Sigmoid colon (tissue), 7 donors: ENCODE measurements around the gene GPNMB. TPM values are rescaled to one million over a fixed set of nuclear protein-coding genes. Genes with fewer than 3 reads are reported as not detected.
A peak's percentile ranks its signal among the peaks of the same experiment; 100 is the strongest.
"Not testable (repeated sequence)": the region's sequence is repeated elsewhere in the genome, so short reads cannot be mapped to it uniquely, and the experiment has no call there.

ENCODE experiments used
- DNase-seq: peaks from one replicate; pipeline ENCODE4 v3.0.0-alpha.2; 2019
- H3K27ac ChIP-seq, 4 donors: fragments of 200-600 bp; sonication (generic); one replicate each; pipeline ENCODE4 v1.5.1; 2016 to 2019; ENCODE audit warnings: mild to moderate bottlenecking in 1 of 4
- H3K27me3 ChIP-seq, 3 donors: fragments of 200-600 bp; sonication (generic); one replicate each; pipeline ENCODE4 v1.5.1; 2019; ENCODE audit warnings: mild to moderate bottlenecking in 1 of 3
- H3K36me3 ChIP-seq, 4 donors: fragments of 200-600 bp; sonication (generic); one replicate each; pipeline ENCODE4 v1.5.1; 2016 to 2019
- H3K4me1 ChIP-seq, 4 donors: fragments of 200-600 bp; sonication (generic); one replicate each; pipeline ENCODE4 v1.5.1; 2017 to 2019
- H3K4me3 ChIP-seq, 4 donors: fragments of 200-600 bp; sonication (generic); one replicate each; pipeline ENCODE4 v1.5.1; 2017 to 2019; ENCODE audit warnings: mild to moderate bottlenecking in 2 of 4, moderate library complexity in 1 of 4
- H3K9me3 ChIP-seq, 4 donors: fragments of 200-600 bp in 3 of 4; sonication (generic) in 3 of 4; one replicate each; pipeline versions ENCODE4 v1.5.1 to v1.6.1; 2013 to 2019
- EP300 ChIP-seq, 4 donors: sonication (generic); formaldehyde crosslinking; IDR thresholded peaks; one replicate each; pipeline ENCODE4 v1.6.1; 2017; ENCODE audit warnings: antibody characterized with exemption in 4 of 4
- POLR2A ChIP-seq, 2 donors: fragments of 450-650 bp; IDR thresholded peaks; one replicate each; pipeline ENCODE4 v1.6.1; 2016; ENCODE audit warnings: antibody characterized with exemption in 2 of 2, mild to moderate bottlenecking in 2 of 2, moderate library complexity in 2 of 2
- POLR2AphosphoS5 ChIP-seq, 4 donors: sonication (generic); formaldehyde crosslinking; IDR thresholded peaks; one replicate each; pipeline ENCODE4 v1.6.1; 2017; ENCODE audit warnings: antibody characterized with exemption in 4 of 4
- WGBS, 2 donors: extraction: QIAGEN DNeasy Blood & Tissue Kit; methylation state at CpG; one replicate each; pipeline ENCODE4 v1.1.7; 2013; 5-methylcytosine and 5-hydroxymethylcytosine counted together
- intact Hi-C: fragments of 100-400 bp; cut with DNase I; formaldehyde crosslinking; loops from one replicate; pipeline ENCODE4 v1.15.1; 2023
- polyA plus RNA-seq, 3 donors: library from polyadenylated mRNA; stranded (reverse); fragments of 200-250 nt; gene quantifications; one replicate each; pipeline ENCODE4 v1.2.3, GENCODE V29; 2013
- total RNA-seq, 4 donors: library from RNA; depleted of rRNA; stranded (reverse); fragments of >200 nt; gene quantifications; one replicate each; pipeline ENCODE4 v1.1.0, GENCODE V29; 2016
- TF ChIP-seq, protein P1 (sequence below), 4 experiments: fragments of 450-650 bp in 3 of 4; fragments of 200-600 bp in 1 of 4; IDR thresholded peaks; one replicate each; pipeline ENCODE4 v1.5.1; 2016 to 2019; ENCODE audit warnings: antibody characterized with exemption in 4 of 4, mild to moderate bottlenecking in 3 of 4, moderate library complexity in 2 of 4
- donor health status: healthy with polysubstance abuse.
- donor health status: Bipolar disorder and iron deficiency.
- donor health status: healthy.

The GPNMB gene
- 100 to 1,000 TPM in 2 of 4 donors, 10 to 100 TPM in 2; 68.8 to 105 (median 94.5) TPM for total RNA-seq
- 100 to 1,000 TPM in 1 of 3 donors, 10 to 100 TPM in 2; 23.4 to 224 (median 32.4) TPM for polyA plus RNA-seq

GRCh38 chr7:23246555-23246954 is at the start of gene GPNMB:
Gene GPNMB, plus strand, starts transcription at chr7:23246775. Its CDS starts 83 bp downstream, at chr7:23246858.
- TF ChIP-seq, protein P1, sequence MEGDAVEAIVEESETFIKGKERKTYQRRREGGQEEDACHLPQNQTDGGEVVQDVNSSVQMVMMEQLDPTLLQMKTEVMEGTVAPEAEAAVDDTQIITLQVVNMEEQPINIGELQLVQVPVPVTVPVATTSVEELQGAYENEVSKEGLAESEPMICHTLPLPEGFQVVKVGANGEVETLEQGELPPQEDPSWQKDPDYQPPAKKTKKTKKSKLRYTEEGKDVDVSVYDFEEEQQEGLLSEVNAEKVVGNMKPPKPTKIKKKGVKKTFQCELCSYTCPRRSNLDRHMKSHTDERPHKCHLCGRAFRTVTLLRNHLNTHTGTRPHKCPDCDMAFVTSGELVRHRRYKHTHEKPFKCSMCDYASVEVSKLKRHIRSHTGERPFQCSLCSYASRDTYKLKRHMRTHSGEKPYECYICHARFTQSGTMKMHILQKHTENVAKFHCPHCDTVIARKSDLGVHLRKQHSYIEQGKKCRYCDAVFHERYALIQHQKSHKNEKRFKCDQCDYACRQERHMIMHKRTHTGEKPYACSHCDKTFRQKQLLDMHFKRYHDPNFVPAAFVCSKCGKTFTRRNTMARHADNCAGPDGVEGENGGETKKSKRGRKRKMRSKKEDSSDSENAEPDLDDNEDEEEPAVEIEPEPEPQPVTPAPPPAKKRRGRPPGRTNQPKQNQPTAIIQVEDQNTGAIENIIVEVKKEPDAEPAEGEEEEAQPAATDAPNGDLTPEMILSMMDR (IDR thresholded peaks at IDR 0.05): no peak
- TF ChIP-seq EP300 (IDR thresholded peaks at IDR 0.05) (no peak), POLR2AphosphoS5 (IDR thresholded peaks at IDR 0.05) (peak; percentile 19 to 74 (median 53)), POLR2A (IDR thresholded peaks at IDR 0.05) (peak; percentile 33 to 35)
- peaks cover 0 to 32% (median 20%) of the 10 kb centered on the region in 3 donors for H3K27me3 ChIP-seq
- H3K4me1 ChIP-seq: peaks cover 0 to 20% (median 4%) of the 10 kb centered on the region in 4 donors
- H3K27ac ChIP-seq: peak within 1 kb of the TSS; percentile 72 to 75 (median 74)
- peak; percentile 76 for DNase-seq
- H3K9me3 ChIP-seq: no peaks in the 10 kb centered on the region
- 66 to 76% methylated on average over 7 of the region's 7 CpGs for WGBS, 2 donors
- no peaks in the 10 kb centered on the region for H3K36me3 ChIP-seq
- intact Hi-C loops: loop anchor here (5.0 kb wide), 1 partner anchor 59 kb away; no protein-coding TSS in a partner anchor
- H3K4me3 ChIP-seq: peak within 1 kb of the TSS; percentile 26 to 53 (median 46)

DNA sequence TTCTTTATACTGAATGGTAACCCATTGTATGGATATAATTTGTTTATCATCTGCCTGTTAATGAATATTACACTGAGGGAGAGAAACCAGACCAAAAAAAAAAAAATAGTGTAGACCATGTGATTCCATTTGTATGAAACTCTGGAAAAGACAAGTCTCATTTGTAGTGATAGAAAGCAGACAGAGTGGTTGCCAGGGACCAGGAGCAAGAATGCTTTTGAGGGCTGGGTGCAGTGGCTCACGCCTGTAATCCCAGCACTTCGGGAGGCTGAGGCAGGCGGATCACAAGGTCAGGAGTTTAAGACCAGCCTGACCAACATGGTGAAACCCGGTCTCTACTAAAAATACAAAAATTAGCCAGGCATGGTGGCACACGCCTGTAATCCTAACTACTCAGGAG is 48.8 kb upstream of the GPNMB start:
- WGBS, 2 donors: 92 to 95% methylated on average over 5 of the region's 5 CpGs
- H3K4me3 ChIP-seq, H3K9me3 ChIP-seq, H3K27me3 ChIP-seq, intact Hi-C loops, DNase-seq: not testable (repeated sequence)
- Histone ChIP-seq H3K27ac (peak overlapping the region in 1 of 4 donors; percentile 12), H3K36me3 (peaks cover 0 to 49% (median 27%) of the 10 kb centered on the region in 4 donors), H3K4me1 (peaks cover 0 to 24% (median 13%) of the 10 kb centered on the region in 4 donors)

GRCh38 chr7:23200331-23200730 is 46.2 kb upstream of the GPNMB start:
- TF ChIP-seq POLR2AphosphoS5 (IDR thresholded peaks at IDR 0.05): no peak
- no peak overlapping the region for H3K27ac ChIP-seq
- H3K4me1 ChIP-seq: peaks cover 0 to 24% (median 13%) of the 10 kb centered on the region in 4 donors
- no peak overlapping the region for H3K4me3 ChIP-seq
- no peaks in the 10 kb centered on the region for H3K9me3 ChIP-seq
- no peak for DNase-seq
- H3K27me3 ChIP-seq: no peaks in the 10 kb centered on the region
- WGBS, 2 donors: 94 to 95% methylated on average over 2 of the region's 2 CpGs
- intact Hi-C loops: no loop called here
- peaks cover 0 to 37% (median 21%) of the 10 kb centered on the region in 4 donors for H3K36me3 ChIP-seq

GRCh38 chr7:23204241-23204640 is 42.3 kb upstream of the GPNMB start:
- TF ChIP-seq, protein P1 (IDR thresholded peaks at IDR 0.05): no peak
- TF ChIP-seq EP300 (IDR thresholded peaks at IDR 0.05) (no peak), POLR2AphosphoS5 (IDR thresholded peaks at IDR 0.05) (no peak), POLR2A (IDR thresholded peaks at IDR 0.05) (no peak)
- Histone ChIP-seq H3K36me3 (peaks cover 0 to 27% (median 18%) of the 10 kb centered on the region in 4 donors), H3K4me1 (peaks cover 0 to 10% (median 2%) of the 10 kb centered on the region in 4 donors), H3K4me3 (no peak overlapping the region), H3K27ac (no peak overlapping the region), H3K9me3 (no peaks in the 10 kb centered on the region), H3K27me3 (peaks cover 0 to 10% (median 3%) of the 10 kb centered on the region in 3 donors)
- 65 to 76% methylated on average over 1 of the region's 1 CpG for WGBS, 2 donors
- intact Hi-C loops: no loop called here
- no peak for DNase-seq

DNA sequence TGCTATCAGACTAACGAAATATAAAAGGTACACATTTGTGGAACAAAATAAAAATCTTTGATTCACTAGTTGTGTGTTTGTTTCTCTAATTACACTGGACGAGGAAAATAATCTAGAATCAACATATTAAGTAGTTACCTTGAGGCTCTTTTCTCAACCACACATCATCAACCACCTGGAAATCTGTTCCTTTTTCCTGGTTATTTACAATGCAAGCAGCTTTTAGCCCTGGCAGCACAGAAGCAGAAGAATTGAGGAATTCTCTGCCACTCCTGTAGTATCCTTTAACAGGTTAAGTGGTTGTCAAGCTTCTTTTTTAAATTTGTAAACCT is 41.0 kb upstream of the GPNMB start:
- H3K27me3 ChIP-seq: peaks cover 0 to 10% (median 3%) of the 10 kb centered on the region in 3 donors
- 82 to 90% methylated on average over 2 of the region's 2 CpGs for WGBS, 2 donors
- H3K27ac ChIP-seq: no peak overlapping the region
- peaks cover 0 to 14% (median 7%) of the 10 kb centered on the region in 4 donors for H3K36me3 ChIP-seq
- H3K9me3 ChIP-seq: no peaks in the 10 kb centered on the region
- DNase-seq: no peak
- intact Hi-C loops: no loop called here
- peak overlapping the region in 2 of 4 donors; percentile 36 to 38 for H3K4me3 ChIP-seq
- TF ChIP-seq, protein P1 (IDR thresholded peaks at IDR 0.05): no peak
- TF ChIP-seq POLR2AphosphoS5 (IDR thresholded peaks at IDR 0.05) (no peak), POLR2A (IDR thresholded peaks at IDR 0.05) (no peak), EP300 (IDR thresholded peaks at IDR 0.05) (no peak)
- H3K4me1 ChIP-seq: peaks cover 0 to 10% (median 2%) of the 10 kb centered on the region in 4 donors
